ENCODE results near the gene SMIM14. TPM values are rescaled to one million over a fixed set of nuclear protein-coding genes. Genes with fewer than 3 reads are reported as not detected.
"Not testable (repeated sequence)": the region's sequence is repeated elsewhere in the genome, so short reads cannot be mapped to it uniquely, and the experiment has no call there.

Gene SMIM14
- total RNA-seq, 2 donors from 2014 or later = 1.3 to 4.7 TPM

- ATAC-seq = no peak
- Mint-ChIP-seq H3K36me3 (peaks cover 13 to 16% of the 10 kb centered on the region in 2 donors), H3K9me3 (peaks cover 4 to 12% of the 10 kb centered on the region in 2 donors), H3K27ac (no peak overlapping the region)
- DNase-seq (ENCODE audit: low spot score in 2 of 2) = no peak
Observed at GRCh38 chr4:39568805-39569204, 69.9 kb downstream of the SMIM14 start.

- no peak for DNase-seq (ENCODE audit: low spot score in 2 of 2)
- Mint-ChIP-seq H3K9me3 (peaks cover 4 to 12% of the 10 kb centered on the region in 2 donors), H3K27ac (no peak overlapping the region), H3K36me3 (peaks cover 13 to 16% of the 10 kb centered on the region in 2 donors)
- no peak for ATAC-seq
Observed at GRCh38 chr4:39565878-39566600, 72.6 kb downstream of the SMIM14 start.

- H3K36me3 Mint-ChIP-seq = peaks cover 13 to 16% of the 10 kb centered on the region in 2 donors
- ATAC-seq = no peak
- peaks cover 4 to 12% of the 10 kb centered on the region in 2 donors for H3K9me3 Mint-ChIP-seq
- H3K27ac Mint-ChIP-seq = no peak overlapping the region
- no peak for DNase-seq (ENCODE audit: low spot score in 2 of 2)
Observed at GRCh38 chr4:39563346-39563847, 75.3 kb downstream of the SMIM14 start.

- DNase-seq (ENCODE audit: low spot score in 2 of 2) (no peak), ATAC-seq (peak in 1 of 2 donors; percentile 43)
- no peak overlapping the region for H3K27ac Mint-ChIP-seq
- peaks cover 4 to 12% of the 10 kb centered on the region in 2 donors for H3K9me3 Mint-ChIP-seq
- H3K36me3 Mint-ChIP-seq = peaks cover 13 to 16% of the 10 kb centered on the region in 2 donors
Observed at GRCh38 chr4:39562792-39563191, 75.9 kb downstream of the SMIM14 start.

- ATAC-seq = no peak
- H3K9me3 Mint-ChIP-seq = peaks cover 0 to 2% of the 10 kb centered on the region in 2 donors
Observed at GRCh38 chr4:39559626-39560025, 79.0 kb downstream of the SMIM14 start.

GRCh38 chr4:39555472-39555871, 83.2 kb downstream of the SMIM14 start:
- Mint-ChIP-seq H3K36me3 (no peaks in the 10 kb centered on the region), H3K9me3 (no peaks in the 10 kb centered on the region), H3K27ac (no peak overlapping the region)
- ATAC-seq (no peak), DNase-seq (ENCODE audit: low spot score in 2 of 2) (no peak)

More at GRCh38 chr4:39559626-39560025, 79.0 kb downstream of the SMIM14 start:
- DNase-seq (ENCODE audit: low spot score in 2 of 2) = no peak
- Mint-ChIP-seq H3K27ac (no peak overlapping the region), H3K36me3 (peaks cover 3% of the 10 kb centered on the region in 2 donors)

GRCh38 chr4:39548425-39549067, 90.1 kb downstream of the SMIM14 start:
- DNase-seq (ENCODE audit: low spot score in 2 of 2) = no peak
- ATAC-seq = no peak
- H3K27ac Mint-ChIP-seq = no peak overlapping the region
- H3K9me3 Mint-ChIP-seq = no peaks in the 10 kb centered on the region
- no peaks in the 10 kb centered on the region for H3K36me3 Mint-ChIP-seq

- DNase-seq (ENCODE audit: low spot score in 2 of 2) = no peak
- H3K27ac Mint-ChIP-seq = no peak overlapping the region
- H3K9me3 Mint-ChIP-seq = no peaks in the 10 kb centered on the region
- H3K36me3 Mint-ChIP-seq = no peaks in the 10 kb centered on the region
- ATAC-seq = no peak
Observed at GRCh38 chr4:39544580-39545315, 93.9 kb downstream of the SMIM14 start.

GRCh38 chr4:39544080-39544479, 94.6 kb downstream of the SMIM14 start:
- not testable (repeated sequence) for DNase-seq (ENCODE audit: low spot score in 2 of 2); H3K9me3 Mint-ChIP-seq; ATAC-seq; H3K36me3 Mint-ChIP-seq; H3K27ac Mint-ChIP-seq

- DNase-seq (ENCODE audit: low spot score in 2 of 2) = no peak
- Mint-ChIP-seq H3K9me3 (no peaks in the 10 kb centered on the region), H3K36me3 (no peaks in the 10 kb centered on the region), H3K27ac (no peak overlapping the region)
- no peak for ATAC-seq
Observed at GRCh38 chr4:39543034-39543433, 95.6 kb downstream of the SMIM14 start.

GRCh38 chr4:39542611-39543012, 96.1 kb downstream of the SMIM14 start:
- no peaks in the 10 kb centered on the region for H3K36me3 Mint-ChIP-seq
- ATAC-seq = no peak
- no peak for DNase-seq (ENCODE audit: low spot score in 2 of 2)
- H3K27ac Mint-ChIP-seq = no peak overlapping the region
- H3K9me3 Mint-ChIP-seq = no peaks in the 10 kb centered on the region

GRCh38 chr4:39541987-39542610, 96.6 kb downstream of the SMIM14 start:
- Mint-ChIP-seq H3K36me3 (no peaks in the 10 kb centered on the region), H3K9me3 (no peaks in the 10 kb centered on the region), H3K27ac (no peak overlapping the region)
- no peak for DNase-seq (ENCODE audit: low spot score in 2 of 2)
- ATAC-seq = no peak

- no peak for DNase-seq (ENCODE audit: low spot score in 2 of 2)
- no peak for ATAC-seq
- no peak overlapping the region for H3K27ac Mint-ChIP-seq
- H3K36me3 Mint-ChIP-seq = peaks cover 0 to 6% of the 10 kb centered on the region in 2 donors
- no peaks in the 10 kb centered on the region for H3K9me3 Mint-ChIP-seq
Observed at GRCh38 chr4:39539089-39539611, 99.5 kb downstream of the SMIM14 start.

GRCh38 chr4:39533541-39533940, 105.1 kb downstream of the SMIM14 start:
- Mint-ChIP-seq H3K36me3 (peaks cover 19 to 38% of the 10 kb centered on the region in 2 donors), H3K27ac (no peak overlapping the region), H3K9me3 (peaks cover 14 to 25% of the 10 kb centered on the region in 2 donors)
- ATAC-seq (no peak), DNase-seq (ENCODE audit: low spot score in 2 of 2) (no peak)

- ATAC-seq; H3K27ac Mint-ChIP-seq; DNase-seq (ENCODE audit: low spot score in 2 of 2): not testable (repeated sequence)
- Mint-ChIP-seq H3K9me3 (peaks cover 14 to 25% of the 10 kb centered on the region in 2 donors), H3K36me3 (peaks cover 22 to 41% of the 10 kb centered on the region in 2 donors)
Observed at GRCh38 chr4:39532237-39532636, 106.4 kb downstream of the SMIM14 start.

- no peak overlapping the region for H3K27ac Mint-ChIP-seq
- peaks cover 14 to 25% of the 10 kb centered on the region in 2 donors for H3K9me3 Mint-ChIP-seq
- DNase-seq (ENCODE audit: low spot score in 2 of 2) (no peak), ATAC-seq (no peak)
- H3K36me3 Mint-ChIP-seq = peaks cover 31 to 49% of the 10 kb centered on the region in 2 donors
Observed at GRCh38 chr4:39530682-39531081, 108.0 kb downstream of the SMIM14 start.
